Measurements from ENCODE around the gene ELMOD2.

Gene ELMOD2

GRCh38 chr4:140581078-140581477 is 57.1 kb downstream of the ELMOD2 start:
- DNase-seq (ENCODE audit: low spot score): no peak

GRCh38 chr4:140584439-140584838 is 60.5 kb downstream of the ELMOD2 start:
- DNase-seq (ENCODE audit: low spot score): no peak

- DNase-seq (ENCODE audit: low spot score): peak; percentile 19
Observed at GRCh38 chr4:140595065-140595464, 71.1 kb downstream of the ELMOD2 start.

- no peak for DNase-seq (ENCODE audit: low spot score)
Observed at GRCh38 chr4:140600408-140600807, 76.4 kb downstream of the ELMOD2 start.

DNA sequence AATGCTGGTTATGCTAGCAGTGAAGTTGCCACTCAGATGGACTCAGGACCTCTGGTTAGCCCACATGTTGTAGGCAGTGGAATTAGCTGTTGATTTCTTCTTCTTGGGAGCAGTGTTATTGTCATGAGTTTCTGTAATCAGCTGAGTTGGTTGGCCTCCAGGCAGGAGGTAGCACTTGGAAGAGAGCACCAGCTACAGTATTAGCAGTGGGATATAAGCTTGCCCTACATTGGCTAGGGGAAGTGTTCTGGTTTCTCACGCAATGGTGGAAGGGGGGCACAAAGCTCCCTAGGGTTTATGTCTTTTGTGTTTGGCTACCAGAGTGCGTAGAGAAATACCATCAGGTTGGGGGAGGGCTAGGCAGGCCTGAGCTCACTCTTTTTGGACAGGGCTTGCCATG is 78.7 kb downstream of the ELMOD2 start:
- no peak for DNase-seq (ENCODE audit: low spot score)

DNA sequence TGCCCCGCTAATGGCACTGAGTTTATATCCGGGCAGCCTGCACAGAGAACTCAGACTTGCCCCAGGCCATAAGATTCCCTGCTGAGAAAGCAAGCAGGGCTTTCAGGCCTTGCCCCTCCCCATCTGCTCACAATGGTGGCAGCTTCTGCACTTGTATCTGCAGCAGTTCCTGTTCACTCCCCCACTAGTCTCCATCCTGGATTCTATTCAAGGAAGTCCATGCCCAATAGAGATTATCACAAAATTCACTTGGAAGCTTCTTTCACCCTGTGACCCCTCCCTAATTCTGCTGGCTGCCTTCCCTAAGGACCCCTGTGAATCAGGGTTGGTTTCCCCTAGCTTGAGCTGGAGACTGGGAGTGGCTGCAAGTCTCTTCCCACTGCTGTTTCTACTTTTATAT is 79.3 kb downstream of the ELMOD2 start:
- DNase-seq (ENCODE audit: low spot score): no peak

Data from GM03348 (cell line).